HG03558 (cell line): ENCODE measurements around the gene SLC45A1.
A peak's percentile ranks its signal among the peaks of the same experiment; 100 is the strongest.
"Not testable (repeated sequence)": the region's sequence is repeated elsewhere in the genome, so short reads cannot be mapped to it uniquely, and the experiment has no call there.

ENCODE experiments used
- ATAC-seq: cut with Tn5 transposase; IDR thresholded peaks from one replicate; pipeline ENCODE4 v1.9.1; 2021; ENCODE audit warnings: moderate number of reproducible peaks; ENCODE audit not compliant: unreplicated experiment; ENCODE audit errors: extremely low read depth

The SLC45A1 gene

DNA sequence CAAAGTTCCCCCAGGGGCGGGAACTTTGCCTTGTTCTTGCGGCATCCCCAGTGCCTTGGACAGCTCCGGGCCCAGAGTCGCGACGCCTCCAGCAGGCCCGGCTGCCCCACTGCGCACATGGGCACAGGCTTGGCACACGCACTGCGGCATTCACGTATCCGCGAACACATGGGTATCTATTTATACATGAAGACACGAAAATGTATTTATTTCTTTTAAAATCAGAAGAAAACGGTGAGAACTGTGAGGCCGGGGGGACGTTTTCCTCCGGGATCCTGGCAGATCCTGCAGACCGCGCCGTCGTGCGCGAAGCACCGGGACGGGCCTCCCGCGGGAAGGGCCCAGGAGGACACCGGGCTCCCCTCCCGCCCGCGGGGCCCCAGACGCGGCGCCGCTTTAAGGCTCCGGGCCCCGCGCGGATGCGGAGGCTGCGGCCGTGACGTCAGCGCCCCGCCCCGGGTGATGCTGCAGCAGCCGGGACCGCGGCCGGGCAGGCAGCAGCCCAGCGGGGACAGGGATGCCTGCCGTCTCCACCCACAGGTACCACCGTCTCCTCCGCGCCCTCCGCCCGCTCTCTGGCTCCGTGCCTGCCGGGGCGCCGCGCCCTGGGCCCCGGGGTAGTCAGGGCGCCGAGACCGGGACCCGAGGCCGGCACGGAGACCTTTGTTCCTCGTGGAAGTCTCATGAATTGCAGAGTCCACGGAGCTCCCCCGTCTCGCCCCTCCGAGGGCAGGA is at the start of gene SLC45A1:
TSS of gene SLC45A1 (plus strand) at position 468 of the 735 bp plus-strand sequence. CDS start 6,216 bp downstream, outside the sequence.
- ATAC-seq = no peak

DNA sequence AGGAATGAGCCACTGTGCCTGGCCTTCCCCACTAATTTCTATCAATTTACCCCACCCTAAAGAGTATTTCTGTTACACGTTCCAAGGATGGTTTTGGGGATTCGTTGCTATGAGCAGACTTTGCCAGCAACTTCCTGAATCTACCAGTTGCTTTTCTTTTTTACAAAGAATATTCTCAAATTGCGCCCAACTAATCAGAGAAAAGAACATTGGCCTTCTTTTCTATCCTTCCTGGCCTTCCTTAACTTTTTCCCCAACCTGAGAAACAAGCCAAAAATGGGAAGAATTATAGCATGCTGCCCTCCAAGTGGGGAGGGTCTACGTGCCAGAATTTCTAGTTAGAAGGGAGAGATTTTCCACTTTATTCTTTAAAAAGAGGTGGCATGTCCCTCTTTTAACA is 44.9 kb upstream of the SLC45A1 start:
- no peak for ATAC-seq

GRCh38 chr1:8274352-8274751 is 43.6 kb upstream of the SLC45A1 start:
- ATAC-seq = no peak

- no peak for ATAC-seq
Observed at GRCh38 chr1:8276173-8276914, 41.6 kb upstream of the SLC45A1 start.

DNA sequence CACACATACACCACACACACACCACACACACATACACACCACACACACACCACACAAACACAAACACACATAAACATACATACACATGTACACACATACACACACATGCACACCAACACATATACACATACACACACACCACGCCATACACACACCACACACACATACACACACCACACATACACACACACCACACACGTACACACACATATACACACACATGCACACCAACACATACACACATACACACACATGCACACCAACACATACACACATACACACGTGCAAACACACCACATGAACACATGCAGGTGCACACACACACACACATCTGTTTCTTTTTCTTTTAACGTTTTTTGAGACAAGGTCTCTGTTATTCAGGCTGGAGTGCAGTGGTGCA is 41.0 kb upstream of the SLC45A1 start:
- no peak for ATAC-seq

DNA sequence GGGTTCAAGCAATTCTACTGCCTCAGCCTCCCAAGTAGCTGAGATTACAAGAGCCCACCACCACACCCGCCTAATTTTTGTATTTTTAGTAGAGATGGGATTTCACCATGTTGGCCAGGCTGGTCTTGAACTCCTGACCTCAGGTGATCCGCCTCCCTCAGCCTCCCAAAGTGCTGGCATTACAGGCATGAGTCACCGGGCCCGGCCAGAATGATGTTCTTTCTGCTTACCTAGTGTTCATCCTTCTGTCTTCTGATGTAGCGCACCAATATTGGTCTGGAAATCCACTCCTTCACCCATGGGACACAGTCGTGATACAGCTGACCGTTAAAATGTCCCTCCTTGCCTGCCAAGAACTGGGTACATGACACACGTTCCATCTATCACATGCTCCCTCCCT is 39.2 kb upstream of the SLC45A1 start:
- not testable (repeated sequence) for ATAC-seq

GRCh38 chr1:8281843-8282509 is 35.9 kb upstream of the SLC45A1 start:
- no peak for ATAC-seq

GRCh38 chr1:8283058-8283884 is 34.6 kb upstream of the SLC45A1 start:
- peak; percentile 88 for ATAC-seq

- ATAC-seq = no peak
Observed at GRCh38 chr1:8284127-8284526, 33.8 kb upstream of the SLC45A1 start.

- ATAC-seq = no peak
Observed at GRCh38 chr1:8285103-8285502, 32.8 kb upstream of the SLC45A1 start.

DNA sequence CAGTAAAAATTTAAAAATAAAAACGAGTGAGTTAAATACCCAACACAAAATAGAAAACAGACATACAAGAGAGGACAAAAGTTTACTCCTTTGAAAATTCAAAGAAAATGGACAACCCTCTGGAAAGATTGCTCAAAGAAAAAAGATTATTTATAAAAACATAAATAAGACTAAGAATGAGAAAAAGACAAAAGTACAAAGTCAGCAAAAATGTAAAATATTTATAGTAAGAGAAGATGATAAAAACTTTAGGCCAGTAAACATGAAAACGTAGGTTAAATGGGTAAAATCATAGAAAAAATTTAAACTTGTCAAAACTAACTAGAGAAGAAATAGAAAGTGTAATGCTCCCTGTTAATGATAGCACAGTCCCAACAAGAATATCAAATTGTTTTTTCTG is 31.9 kb upstream of the SLC45A1 start:
- no peak for ATAC-seq

GRCh38 chr1:8293118-8293517 is 24.8 kb upstream of the SLC45A1 start:
- no peak for ATAC-seq

DNA sequence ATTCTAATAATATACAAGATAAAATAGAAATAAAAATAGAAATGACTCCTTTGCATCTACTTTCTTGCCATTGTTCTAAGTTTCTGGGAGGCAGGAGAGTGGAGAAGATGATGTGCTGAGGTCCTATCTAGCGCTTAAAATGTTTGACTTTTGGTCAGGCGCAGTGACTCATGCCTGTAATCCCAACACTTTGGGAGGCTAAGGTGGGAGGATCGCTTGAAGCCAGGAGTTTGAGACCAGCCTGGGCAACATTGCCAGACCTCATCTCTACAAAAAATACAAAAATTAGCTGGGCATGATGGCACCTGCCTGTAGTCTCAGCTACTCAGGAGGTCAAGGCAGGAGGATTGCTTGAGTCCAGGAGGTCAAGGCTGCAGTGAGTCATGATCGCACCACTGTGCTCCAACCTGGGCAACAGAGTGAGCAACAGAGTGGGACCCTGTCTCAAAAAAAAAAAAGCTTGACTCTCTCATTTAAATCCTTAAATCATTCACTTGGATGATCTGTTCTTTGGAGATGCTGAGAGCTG is 24.2 kb upstream of the SLC45A1 start:
- ATAC-seq = no peak

- no peak for ATAC-seq
Observed at GRCh38 chr1:8294170-8294697, 23.7 kb upstream of the SLC45A1 start.

DNA sequence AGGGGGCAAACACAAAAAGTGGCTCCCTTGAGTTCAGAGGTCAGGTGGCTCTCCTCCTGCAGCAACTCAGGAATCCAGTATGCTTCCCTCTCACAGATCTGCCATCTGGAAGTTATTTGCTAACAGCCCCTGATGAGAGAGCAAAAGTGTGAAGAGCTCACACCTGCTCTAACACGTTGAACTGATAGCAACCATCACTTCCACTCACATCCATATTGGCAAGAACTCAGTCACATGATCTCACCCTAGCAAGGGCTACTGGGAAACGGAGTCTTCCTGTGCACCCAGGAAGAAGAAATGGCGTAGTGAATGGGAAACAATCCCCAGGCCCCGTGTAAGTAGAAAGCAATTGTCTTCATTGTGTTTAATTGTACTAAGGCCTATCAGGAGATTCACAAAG is 20.7 kb upstream of the SLC45A1 start:
- ATAC-seq = no peak

- ATAC-seq = no peak
Observed at GRCh38 chr1:8299963-8300362, 18.0 kb upstream of the SLC45A1 start.

DNA sequence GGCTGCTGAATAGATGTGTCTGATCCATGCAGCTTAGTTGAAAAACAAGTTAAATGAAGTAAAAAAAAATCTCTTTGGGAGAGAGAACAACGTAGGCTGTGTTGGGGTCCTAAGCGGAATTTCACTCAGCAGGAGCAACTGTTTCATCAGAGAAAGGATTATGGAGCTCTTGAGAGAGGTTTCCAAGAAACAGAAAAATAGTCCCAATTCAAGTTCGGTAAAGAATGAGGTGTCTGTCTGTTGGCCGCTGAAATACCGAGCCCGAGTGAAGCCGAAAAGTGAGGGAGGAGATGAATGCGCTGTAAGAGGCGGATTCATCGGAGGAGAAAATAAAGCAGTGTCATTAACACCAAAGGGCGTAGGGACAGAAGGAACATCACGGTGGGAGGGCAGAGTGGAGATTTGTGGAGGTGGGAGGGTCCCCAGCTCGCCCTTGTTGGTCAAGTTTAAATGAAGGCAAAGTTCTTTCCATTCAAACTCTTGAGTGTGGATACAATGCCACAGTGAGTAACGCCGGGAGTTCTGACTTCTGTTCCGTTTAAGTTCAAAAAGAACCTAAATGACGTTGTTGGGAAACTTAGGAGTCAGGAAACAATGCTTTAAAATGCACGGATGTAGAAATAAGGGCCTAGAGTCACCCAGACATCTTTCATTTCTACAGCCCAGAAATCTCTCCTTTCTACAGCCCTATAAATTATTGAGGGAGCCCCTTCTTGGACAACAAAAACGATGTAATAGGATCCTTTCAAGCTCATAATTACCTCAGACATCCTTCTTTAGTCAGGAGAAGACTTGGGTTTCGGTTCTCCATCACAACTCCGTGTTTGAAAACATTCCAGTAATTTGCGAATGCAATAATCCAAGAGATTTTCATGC is 15.6 kb upstream of the SLC45A1 start:
- no peak for ATAC-seq

- ATAC-seq = no peak
Observed at GRCh38 chr1:8303141-8303540, 14.8 kb upstream of the SLC45A1 start.

GRCh38 chr1:8303876-8304275 is 14.0 kb upstream of the SLC45A1 start:
- no peak for ATAC-seq
